PC-3 (cell line): ENCODE data around the gene MCF2L2.

Experiments used
- CTCF ChIP-seq: fragments of 300-600 bp; sonication (generic); conservative IDR thresholded peaks from 2 replicates; pipeline ENCODE4 v1.5.1; 2017; ENCODE audit warnings: antibody characterized with exemption, low read depth, mild to moderate bottlenecking, low read length
- EZH2 ChIP-seq: fragments of 300-600 bp; sonication (generic); IDR thresholded peaks from one replicate; pipeline ENCODE4 v1.6.1; 2017; ENCODE audit warnings: antibody characterized with exemption, mild to moderate bottlenecking, low read length; ENCODE audit not compliant: unreplicated experiment
- EZH2phosphoT487 ChIP-seq: fragments of 300-600 bp; sonication (generic); IDR thresholded peaks from 2 replicates; pipeline ENCODE4 v1.6.1; 2018; ENCODE audit warnings: mild to moderate bottlenecking, antibody characterized with exemption, low read length, borderline replicate concordance

DNA sequence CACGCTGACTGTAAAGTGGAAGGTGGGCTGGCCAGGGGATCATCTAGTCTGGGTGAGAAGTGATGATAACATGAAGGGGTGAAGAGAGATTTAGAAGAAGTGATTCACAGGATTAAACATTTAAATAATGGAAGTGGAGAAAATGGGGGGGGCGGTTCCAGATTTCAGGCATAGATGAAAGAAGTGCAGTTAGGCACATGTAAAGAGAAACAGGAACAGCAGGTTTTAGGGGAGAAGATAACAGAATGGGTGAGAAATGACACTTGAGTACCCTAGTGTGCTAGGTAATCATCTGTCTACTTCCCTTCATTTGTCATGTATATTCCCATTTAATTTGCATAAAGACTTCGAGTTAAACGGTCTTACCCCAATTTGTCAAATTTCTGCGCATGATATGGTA is 160.1 kb downstream of the MCF2L2 start:
- no peak for TF ChIP-seq CTCF
- TF ChIP-seq EZH2phosphoT487: no peak
- TF ChIP-seq EZH2: no peak
